ENCODE measurements around the gene RNF123.
"Not testable (repeated sequence)": the region's sequence is repeated elsewhere in the genome, so short reads cannot be mapped to it uniquely, and the experiment has no call there.

GRCh38 chr3:49685103-49685502, 4.3 kb upstream of the RNF123 start:
- not testable (repeated sequence) for TF ChIP-seq POLR2A (IDR thresholded peaks at IDR 0.05; ENCODE audit: low read depth, low read length); PAX5 (IDR thresholded peaks at IDR 0.05; ENCODE audit: insufficient read depth, low read length, severe bottlenecking); POLR2AphosphoS5 (IDR thresholded peaks at IDR 0.05; ENCODE audit: low read depth, low read length); TAF1 (IDR thresholded peaks at IDR 0.05; ENCODE audit: low read depth, low read length); SPI1 (IDR thresholded peaks at IDR 0.05; ENCODE audit: low read depth, low read length)
